ENCODE measurements around the gene CDC42BPB.

Gene CDC42BPB, protein sequence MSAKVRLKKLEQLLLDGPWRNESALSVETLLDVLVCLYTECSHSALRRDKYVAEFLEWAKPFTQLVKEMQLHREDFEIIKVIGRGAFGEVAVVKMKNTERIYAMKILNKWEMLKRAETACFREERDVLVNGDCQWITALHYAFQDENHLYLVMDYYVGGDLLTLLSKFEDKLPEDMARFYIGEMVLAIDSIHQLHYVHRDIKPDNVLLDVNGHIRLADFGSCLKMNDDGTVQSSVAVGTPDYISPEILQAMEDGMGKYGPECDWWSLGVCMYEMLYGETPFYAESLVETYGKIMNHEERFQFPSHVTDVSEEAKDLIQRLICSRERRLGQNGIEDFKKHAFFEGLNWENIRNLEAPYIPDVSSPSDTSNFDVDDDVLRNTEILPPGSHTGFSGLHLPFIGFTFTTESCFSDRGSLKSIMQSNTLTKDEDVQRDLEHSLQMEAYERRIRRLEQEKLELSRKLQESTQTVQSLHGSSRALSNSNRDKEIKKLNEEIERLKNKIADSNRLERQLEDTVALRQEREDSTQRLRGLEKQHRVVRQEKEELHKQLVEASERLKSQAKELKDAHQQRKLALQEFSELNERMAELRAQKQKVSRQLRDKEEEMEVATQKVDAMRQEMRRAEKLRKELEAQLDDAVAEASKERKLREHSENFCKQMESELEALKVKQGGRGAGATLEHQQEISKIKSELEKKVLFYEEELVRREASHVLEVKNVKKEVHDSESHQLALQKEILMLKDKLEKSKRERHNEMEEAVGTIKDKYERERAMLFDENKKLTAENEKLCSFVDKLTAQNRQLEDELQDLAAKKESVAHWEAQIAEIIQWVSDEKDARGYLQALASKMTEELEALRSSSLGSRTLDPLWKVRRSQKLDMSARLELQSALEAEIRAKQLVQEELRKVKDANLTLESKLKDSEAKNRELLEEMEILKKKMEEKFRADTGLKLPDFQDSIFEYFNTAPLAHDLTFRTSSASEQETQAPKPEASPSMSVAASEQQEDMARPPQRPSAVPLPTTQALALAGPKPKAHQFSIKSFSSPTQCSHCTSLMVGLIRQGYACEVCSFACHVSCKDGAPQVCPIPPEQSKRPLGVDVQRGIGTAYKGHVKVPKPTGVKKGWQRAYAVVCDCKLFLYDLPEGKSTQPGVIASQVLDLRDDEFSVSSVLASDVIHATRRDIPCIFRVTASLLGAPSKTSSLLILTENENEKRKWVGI (N-terminal part only)
- total RNA-seq = 12.6 reads per million, percentile 37 among the genes with 10 or more reads in this experiment

DNA sequence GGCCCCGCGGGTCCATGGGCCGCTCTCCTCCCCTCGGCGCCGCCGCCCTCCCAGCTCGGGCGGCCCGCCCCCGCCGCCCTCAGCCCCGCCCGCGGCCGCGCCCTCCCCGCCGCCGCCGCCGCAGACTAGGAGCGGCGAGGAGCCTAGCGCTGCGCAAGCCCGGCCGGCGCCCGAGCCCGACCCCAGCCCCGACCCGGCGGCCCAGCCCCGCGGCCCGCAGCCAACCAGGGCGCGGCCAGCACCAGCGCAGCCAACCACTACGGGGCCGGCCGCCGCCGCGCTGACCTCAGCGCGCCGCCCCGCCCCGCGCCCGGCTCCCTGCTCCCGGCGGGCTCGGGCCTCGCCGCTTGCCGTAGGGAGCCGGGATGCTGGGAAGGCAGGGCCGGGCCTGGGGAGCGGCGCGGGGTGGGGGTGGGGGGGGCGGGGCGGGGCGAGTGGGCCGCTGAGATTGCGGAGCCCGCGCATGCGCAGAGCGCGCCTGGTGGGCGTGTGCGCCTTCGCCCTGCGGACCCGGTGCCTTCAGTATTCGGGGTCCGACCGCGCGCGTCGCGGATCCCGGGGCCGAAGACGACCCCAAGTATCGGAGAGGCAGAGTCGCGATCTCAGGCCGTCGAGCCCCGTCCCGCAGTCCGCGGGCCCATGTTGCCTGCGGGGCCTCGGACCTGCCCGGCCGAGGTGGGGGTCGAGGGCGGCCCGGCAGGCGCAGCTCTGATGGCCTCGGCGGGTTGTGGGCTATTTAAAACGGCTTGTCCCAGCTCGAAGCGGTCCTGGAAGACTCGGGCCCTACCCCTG lies at the start of gene CDC42BPB:
TSS of gene CDC42BPB (minus strand) at position 178 of the 792 bp plus-strand sequence. CDS start 376 bp downstream, outside the sequence.
- DNase-seq = peak; percentile 41

DNA sequence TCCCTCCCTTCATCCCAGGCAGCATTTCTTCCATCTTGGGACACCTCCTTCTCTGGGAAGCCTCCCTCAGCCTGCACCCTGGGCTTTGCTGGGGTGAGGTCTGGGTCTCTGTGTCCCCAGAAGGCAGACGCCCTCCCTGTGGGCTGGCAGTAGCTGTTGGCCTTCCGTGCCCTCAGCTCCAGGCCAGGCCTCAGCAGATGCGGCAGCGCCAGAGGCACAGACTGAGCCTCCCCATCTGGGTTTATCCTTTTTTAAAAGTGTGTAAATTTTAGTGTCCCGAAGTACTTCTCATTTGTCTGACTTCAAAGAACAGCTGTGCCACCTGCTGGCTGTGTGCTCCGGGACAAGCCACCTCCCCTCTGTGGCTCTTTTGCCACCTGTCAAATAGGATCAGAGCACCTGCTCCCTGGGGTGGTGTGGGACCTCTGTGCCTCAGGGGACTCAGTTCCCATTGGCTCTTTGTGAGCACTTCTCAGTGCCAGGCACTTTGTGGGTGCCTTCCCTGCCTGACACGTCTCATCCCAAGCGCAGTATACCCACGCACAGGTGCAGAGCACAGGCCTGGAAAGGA lies 48.3 kb upstream of the CDC42BPB start:
- no peak for DNase-seq

DNA sequence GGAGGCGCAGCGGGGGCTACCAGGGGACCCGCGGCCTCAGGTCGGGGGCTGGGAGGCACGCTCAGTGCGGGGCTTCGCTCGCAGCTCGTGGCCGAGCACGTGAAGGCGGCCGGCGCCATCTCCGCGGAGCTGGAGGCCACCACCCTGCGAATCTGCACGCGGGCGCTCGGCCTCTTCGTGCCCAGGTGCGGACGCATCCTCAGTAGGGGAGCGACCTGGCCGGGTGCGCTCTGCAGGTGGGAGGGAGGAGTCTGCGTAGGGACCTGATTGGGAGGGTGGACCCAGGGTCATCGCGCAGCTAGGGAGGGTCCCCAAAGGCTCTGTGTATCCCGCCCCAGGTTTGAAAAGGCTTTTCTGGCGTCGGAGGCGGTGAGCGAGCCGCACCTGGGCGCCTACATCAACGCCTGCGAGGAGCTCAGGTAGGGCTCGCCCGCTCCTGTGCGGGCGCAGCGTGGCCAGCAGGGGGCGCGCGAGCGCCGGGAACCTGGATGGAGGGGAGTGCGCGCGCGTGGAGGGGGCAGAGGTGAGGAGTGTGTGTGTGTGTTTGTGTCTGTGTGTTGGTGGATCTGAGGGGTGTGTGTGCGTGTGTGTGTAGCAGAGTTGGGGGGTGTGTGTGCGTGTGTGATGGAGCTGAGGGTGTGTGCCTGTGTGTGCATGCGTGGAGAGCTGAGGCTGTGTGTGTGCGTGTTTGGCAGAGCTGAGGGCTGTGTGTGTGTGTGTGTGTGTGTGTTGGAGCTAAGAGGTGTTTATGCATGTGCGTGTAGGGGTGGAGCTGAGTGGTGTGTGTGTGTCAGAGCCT lies 47.5 kb upstream of the CDC42BPB start:
- peak; percentile 65 for DNase-seq

DNA sequence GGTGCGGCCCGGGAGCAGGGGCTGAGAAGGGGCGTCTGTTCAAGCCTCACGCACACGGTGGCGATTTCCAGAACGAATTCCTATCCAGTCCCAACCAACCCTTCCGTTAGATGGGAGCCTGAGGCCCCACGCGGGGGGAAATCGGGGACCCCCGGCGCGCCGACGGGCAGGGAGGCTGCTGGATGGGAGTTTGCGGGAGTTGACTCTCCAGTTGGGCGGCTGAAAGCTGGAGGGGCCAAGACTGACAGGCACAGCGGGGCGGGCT lies 47.0 kb upstream of the CDC42BPB start:
- no peak for DNase-seq

DNA sequence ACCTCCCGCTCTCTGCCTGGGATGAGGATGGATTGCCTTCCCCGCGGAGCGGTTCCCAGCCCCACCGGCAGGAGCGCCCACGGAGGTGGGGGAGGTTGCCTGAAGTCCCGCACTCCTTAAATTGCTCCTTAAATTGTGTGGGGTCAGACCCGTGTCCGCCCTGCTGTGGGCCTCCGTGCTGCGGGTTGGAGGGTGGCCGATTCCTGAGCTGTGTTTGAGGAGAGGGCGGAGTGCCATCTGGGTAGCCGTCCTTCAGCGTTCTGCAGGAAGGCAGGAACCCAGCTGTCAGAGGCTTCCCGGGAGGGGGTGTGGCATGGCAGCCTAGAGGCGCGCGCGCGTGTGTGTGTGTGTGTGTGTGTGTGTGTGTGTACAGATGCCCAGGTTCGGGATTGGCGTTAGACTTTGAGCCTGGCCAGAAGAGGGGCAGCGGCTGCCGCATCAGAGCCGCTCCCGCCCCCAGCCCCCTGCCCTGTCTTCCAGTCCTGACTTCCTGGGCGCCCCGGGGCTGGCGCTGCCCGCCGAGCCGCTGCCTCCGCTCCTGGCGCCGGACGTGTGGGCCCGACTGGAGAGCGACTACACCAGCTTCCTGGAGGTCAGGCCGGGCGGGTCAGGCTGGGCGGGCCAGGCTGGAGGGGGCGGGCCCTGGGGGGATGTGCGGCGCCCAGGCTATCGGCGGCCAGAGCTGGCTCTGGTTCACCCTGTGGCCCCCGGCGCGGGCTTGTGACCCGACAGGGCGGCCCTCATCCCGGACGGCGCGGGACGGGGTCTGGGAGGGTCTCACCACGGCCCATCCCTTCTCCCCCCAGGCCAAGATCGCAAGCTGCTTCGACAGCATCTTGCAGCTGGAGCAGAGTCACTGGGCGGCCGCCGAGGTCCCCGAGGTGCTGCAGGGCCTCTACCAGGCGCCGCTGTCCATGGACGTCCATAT lies 46.4 kb upstream of the CDC42BPB start:
- DNase-seq = no peak

DNA sequence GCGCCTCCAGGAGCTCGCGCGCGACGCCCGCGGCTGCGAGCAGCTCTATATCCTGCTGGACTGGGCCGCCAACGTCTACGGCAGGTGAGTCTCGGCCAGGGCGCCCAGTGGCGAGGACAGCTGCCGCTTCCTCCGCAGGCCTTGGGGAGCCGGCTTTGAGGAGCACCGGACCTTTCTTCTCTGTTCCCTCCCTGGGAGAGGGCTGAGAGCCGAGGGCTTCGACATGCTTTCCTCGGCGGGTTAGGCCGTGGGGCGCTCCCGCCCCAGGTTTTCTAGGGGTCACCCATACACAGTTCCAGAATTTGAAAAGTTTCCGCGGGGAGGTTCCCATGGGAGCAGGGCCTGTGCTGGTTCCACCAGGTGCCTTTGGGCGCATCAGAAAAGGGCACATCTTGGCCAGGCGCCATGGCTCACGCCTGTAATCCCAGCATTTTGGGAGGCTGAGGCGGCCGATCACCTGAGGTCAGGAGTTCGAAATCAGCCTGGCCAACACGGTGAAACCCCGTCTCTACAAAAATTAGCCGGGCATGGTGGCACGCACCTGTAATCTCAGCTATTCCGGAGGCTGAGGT lies 45.4 kb upstream of the CDC42BPB start:
- no peak for DNase-seq

DNA sequence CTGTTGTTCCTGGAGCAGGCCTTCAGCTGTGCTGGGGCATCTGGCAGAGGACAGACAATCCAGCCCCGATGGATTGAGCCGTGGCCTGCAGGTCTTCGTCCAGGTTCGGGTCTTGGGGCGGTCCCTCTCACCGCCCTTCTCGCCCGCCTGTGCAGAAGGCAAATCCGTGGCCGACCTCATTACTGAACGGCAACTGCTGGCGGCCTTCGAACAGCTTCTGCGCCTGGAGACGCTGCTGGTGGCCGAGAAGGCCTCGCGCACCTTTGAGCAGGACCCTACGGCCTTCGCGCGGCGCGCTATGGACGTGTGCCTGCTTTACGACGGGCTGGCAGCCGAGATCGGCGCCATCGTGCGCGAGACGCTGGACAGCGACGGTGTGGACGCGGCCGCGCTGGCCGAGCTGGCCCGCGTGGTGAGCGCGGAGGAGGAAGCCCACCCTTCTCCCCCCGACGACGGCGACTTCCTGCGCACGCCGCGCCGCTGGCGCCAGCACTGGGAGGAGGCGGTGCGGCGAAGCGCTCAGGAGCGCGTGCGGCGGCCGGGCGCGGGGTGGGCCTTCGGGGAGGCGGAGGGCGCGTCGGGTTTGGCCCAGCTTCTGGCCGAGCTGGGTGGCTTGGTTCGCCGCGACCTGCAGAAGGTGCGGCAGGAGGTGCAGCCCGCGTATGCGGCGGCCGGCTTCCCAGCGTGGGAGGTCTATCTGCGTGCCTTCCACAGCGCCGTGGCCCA lies 44.8 kb upstream of the CDC42BPB start:
- DNase-seq = no peak

DNA sequence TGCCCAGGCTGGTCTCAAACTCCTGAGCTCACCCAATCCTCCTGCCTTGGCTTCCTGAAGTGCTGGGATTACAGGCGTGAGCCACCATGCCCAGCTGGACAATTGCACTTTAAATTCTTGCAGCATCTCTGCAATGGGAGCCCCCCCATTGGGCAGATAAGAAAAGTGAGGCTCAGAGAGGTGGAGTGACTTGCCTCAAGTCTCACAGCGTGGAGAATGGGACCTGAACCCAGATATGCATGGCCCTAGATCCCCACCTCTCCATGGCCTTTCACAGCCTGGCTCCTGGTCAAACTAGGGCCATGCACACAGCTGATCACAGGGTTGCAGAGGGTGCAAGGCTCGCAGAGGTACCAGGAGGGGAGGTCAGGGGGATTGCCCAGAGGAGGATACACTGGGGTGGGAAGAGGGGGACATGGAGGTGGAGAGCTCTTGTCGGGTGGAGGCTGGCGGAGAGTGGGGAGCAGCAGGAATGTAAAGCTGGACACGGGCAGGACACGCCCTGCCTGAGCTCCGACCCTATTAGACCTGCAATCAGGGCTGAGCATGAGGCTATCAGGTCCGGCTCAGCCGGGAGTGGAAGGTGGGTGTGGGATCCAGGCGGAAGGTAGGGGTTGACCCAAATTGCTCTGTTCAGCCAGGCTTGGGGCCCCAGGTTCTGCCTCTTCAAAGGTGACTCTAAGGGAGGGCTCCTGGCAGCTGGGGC lies 44.1 kb upstream of the CDC42BPB start:
- DNase-seq = no peak

DNA sequence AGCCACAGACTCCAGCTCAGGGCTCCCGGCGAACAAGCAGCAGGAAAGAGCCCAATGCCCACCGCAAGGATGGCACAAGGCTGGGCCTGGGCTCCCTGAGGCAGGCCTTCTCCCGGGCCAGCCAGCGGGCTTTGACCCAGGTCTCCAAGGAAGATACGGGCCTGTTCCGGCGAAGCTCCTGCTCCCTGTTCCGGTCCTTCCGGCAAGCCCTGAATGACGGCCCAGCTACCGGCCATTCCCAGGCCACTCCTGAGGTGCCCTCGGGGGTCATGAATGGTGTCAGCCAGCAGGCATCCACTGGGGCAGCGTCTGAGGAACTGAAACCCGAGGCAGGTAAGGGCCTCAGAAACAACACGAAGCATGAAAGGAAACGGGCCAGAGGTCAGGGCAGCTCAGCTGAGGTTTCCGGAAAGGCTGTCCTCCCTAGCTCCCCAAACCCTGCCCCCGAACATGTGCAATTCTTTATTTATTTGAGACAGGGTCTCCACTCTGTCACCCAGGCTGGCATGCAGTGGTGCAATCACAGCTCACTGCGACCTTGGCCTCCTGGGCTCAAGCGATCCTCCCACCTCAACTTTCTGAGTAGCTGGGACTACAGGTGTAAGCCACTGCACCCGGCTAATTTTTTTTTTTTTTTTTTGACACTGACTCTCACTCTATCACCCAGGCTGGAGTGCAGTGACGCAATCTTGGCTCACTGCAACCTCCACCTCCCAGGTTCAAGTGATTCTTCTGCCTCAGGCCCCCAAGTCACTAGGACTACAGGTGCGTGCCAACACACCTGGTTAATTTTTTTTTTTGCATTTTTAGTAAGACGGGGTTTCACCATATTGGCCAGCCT lies 43.2 kb upstream of the CDC42BPB start:
- no peak for DNase-seq

DNA sequence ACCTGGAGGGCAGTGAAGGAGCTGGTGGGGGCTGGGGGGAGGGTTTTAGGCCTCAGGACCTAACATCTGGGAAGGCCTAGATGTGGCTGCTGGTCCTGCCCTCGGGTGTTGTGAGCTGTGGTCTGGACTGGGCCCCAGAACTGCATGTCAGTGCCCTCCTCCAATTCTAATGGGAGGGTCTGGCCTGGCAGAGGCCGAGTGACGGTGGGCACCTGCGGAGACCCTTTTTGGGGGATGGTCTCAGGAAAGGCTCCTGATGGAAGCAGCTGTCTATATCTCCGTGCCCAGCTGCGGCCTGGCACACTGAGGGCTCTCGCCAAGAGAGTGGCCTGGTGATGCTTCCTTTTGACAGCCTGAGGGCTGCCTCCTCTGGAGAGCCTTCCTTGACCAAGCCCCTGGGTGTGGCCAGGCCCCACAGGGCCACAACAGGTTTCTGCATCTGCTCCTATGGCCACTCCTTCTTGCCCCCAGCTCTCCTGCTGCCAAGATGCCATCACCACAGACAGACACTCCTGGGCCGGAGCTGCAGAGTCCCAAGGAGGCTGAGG lies 42.5 kb upstream of the CDC42BPB start:
- no peak for DNase-seq

DNA sequence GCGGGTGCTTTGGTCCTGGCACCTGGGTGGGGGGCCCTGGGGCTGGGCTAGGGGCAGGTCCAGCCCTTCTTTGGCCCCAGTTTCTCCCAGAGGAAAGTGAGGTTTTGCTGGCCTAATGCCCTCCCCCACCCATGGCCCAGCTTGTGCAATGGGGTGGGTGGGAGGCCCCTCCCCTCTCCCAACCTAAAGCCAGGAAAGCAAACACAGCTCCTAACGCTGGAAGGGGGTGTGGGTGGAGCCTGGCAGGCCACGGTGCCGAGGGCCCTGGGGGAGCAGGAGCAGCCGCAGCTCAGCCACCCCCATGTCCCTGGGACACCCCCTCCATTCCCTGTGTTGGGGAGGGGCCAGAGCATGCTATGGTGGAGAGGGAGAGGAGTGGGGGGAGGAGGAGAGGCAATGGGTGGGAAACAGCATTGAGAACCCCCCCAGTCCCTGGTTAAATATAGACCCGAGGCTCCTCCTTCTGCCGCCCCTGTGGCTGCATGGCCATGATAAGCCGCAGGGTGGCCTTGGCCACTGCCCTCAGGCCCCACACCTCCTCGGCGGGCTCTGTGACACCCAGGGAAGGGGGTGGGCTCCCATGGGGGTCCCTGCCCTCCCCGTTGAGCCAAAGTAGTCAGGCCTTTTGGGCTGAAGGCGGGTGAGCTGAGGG lies 41.9 kb upstream of the CDC42BPB start:
- DNase-seq = no peak

DNA sequence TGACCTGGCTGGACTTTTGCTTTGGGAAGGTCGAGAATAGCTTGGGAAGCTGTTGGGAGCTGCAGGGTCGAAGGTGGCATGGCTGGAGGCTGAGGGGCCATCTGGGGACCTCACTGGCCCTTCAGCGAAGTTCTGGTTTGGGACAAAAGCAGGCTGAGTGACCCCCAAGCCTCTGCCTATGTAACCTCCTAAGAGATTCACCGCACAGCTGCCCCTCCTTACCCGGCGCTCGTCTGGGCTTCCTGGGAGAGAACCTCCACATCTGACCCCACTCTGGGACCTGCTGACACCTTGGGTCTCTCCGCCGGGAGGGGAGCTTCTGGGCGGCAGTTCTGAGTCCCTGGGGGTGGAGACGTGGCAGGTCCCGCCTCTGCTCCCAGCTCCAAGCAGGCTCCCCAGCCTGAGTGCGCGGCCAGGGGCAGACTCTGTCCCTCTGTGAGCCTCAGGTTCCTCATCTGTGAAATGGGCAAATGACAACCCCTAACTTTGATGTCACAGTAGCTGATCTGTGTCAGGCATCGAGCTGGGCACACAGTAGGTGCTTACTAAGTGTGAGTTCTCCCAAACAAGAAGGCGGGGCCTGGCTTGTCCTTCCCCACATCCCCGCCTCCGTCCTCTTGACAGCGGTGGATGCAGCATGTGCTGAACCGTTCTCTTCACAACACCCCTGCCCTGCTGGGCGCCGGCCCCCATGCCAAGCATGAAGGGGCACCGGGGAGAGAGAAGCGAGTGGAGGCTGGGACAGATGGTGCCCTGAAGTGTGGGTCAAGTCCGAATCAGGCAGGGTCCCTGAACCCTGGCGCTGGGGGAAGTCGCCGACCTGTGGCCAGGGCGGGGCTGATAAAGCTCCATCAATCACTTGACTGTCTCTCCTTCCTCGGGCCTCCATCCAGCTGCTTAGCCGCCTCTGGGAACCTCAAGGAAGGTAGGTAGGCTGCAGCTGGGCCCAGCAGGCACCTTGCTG lies 40.9 kb upstream of the CDC42BPB start:
- no peak for DNase-seq

DNA sequence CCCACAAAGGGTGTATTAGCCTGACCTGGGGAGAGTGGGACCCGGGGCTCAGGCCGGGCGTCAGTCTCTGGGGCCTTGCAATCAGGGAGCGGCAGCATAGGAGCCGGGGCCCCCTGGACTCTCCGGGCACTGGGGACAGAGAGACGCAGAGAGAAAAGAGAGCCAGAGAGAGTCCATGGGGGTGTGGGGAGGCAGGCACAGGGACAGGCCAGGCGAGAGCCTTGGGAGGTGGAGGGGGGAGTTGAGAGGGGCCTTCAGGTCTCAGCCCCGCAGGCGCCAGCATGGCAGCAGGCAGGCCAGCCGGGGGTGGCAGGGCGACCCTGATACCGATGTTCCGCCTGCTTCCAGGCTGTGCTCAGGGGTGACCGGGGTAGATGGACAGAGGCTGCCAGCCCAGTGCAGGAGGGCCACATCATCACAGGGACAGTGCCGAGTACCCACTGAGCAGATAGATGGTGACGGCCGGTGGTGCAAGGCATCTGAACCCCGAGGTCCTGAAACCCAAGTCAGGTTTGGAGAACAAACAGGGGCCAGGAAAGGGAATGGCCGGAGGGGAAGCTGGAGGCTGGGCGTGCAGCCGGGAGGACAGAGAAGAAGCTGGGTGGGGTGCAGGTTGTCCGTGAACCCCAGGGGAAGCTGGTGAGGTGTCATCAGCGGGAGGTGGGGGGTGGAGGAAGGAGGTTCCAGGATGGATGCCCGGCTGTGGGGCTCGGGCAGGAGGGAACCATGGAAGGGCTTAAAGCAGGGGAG lies 40.1 kb upstream of the CDC42BPB start:
- no peak for DNase-seq

DNA sequence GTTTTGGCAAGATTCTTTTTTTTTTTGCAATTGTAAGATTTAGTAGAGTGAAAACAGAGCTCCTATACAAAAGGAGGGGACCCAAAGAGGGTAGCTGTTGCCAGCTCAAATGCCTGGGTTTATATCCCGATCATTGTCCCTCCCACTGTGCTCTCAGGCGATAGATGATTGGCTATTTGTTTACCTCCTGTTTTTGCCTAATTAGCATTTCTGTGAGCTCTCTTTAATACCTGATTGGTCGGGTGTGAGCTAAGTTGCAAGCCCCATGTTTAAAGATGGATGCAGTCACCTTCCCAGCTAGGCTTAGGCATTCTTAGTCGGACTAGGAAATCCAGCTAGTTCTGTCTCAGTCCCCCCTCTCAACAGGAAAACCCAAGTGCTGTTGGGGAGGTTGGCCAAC lies 39.0 kb upstream of the CDC42BPB start:
- no peak for DNase-seq

All from effector CD4-positive, alpha-beta T cell (primary cell).